B cell (primary cell): ENCODE measurements around the gene RAD54L2.

Source experiments
- EZH2 ChIP-seq: IDR thresholded peaks from 2 replicates; pipeline ENCODE4 v1.6.1; 2012; ENCODE audit warnings: borderline replicate concordance, low read depth, mild to moderate bottlenecking, moderate library complexity, low read length; ENCODE audit not compliant: insufficient read depth, poor library complexity, severe bottlenecking
- TF ChIP-seq, protein P1 (sequence below): fragments of 200-600 bp; IDR thresholded peaks from one replicate; pipeline ENCODE4 v1.8.0; 2022; ENCODE audit warnings: antibody characterized with exemption, mild to moderate bottlenecking

GRCh38 chr3:51568036-51568435 lies 29.5 kb downstream of the RAD54L2 start:
- TF ChIP-seq, protein P1, sequence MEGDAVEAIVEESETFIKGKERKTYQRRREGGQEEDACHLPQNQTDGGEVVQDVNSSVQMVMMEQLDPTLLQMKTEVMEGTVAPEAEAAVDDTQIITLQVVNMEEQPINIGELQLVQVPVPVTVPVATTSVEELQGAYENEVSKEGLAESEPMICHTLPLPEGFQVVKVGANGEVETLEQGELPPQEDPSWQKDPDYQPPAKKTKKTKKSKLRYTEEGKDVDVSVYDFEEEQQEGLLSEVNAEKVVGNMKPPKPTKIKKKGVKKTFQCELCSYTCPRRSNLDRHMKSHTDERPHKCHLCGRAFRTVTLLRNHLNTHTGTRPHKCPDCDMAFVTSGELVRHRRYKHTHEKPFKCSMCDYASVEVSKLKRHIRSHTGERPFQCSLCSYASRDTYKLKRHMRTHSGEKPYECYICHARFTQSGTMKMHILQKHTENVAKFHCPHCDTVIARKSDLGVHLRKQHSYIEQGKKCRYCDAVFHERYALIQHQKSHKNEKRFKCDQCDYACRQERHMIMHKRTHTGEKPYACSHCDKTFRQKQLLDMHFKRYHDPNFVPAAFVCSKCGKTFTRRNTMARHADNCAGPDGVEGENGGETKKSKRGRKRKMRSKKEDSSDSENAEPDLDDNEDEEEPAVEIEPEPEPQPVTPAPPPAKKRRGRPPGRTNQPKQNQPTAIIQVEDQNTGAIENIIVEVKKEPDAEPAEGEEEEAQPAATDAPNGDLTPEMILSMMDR: no peak
- no peak for TF ChIP-seq EZH2
